A549 (cell line): Measurements from ENCODE around the gene HMGCL.

ENCODE experiments used
- CBX8 ChIP-seq: fragments of 200-600 bp; sonication (generic); IDR thresholded peaks from 2 replicates; pipeline ENCODE4 v1.6.1; 2016
- CHD4 ChIP-seq: fragments of 200-600 bp; sonication (generic); IDR thresholded peaks from 2 replicates; pipeline ENCODE4 v1.6.1; 2016; ENCODE audit warnings: antibody characterized with exemption, mild to moderate bottlenecking, borderline replicate concordance
- EP300 ChIP-seq, 2 experiments: fragments of >200 bp; sonication (Bioruptor Twin); formaldehyde crosslinking; IDR thresholded peaks; 2 replicates in 1 of 2; 3 replicates in 1 of 2; pipeline ENCODE4 v1.6.1; 2016 to 2017
- HOXA7 ChIP-seq: fragments of 250-450 bp; sonication (Bioruptor Pico); IDR thresholded peaks from 2 replicates; pipeline ENCODE4 v1.5.0; 2020; ENCODE audit warnings: mild to moderate bottlenecking, moderate library complexity
- KDM1A ChIP-seq: fragments of 200-600 bp; sonication (generic); IDR thresholded peaks from 2 replicates; pipeline ENCODE4 v1.6.1; 2016; ENCODE audit warnings: low read depth, mild to moderate bottlenecking
- MYC ChIP-seq: IDR thresholded peaks from 2 replicates; pipeline ENCODE4 v1.6.1; 2012; ENCODE audit warnings: mild to moderate bottlenecking, inconsistent platforms, low read length, improper control_type of control experiment, borderline replicate concordance
- NR3C1 ChIP-seq: fragments of >200 bp; sonication (Bioruptor Twin); formaldehyde crosslinking; IDR thresholded peaks from 3 replicates; pipeline ENCODE4 v1.6.1; 2017
- POLR2A ChIP-seq: IDR thresholded peaks from 2 replicates; pipeline ENCODE4 v1.6.1; 2012; ENCODE audit warnings: mild to moderate bottlenecking, low read length
- RAD21 ChIP-seq, 2 experiments: fragments of >200 bp in 1 of 2; sonication (Bioruptor Twin) in 1 of 2; formaldehyde crosslinking in 1 of 2; IDR thresholded peaks in 1 of 2; conservative IDR thresholded peaks in 1 of 2; 2 replicates in 1 of 2; 3 replicates in 1 of 2; pipeline ENCODE4 v1.6.1; 2012 to 2018; ENCODE audit warnings: inconsistent platforms in 1 of 2
- RCOR1 ChIP-seq: fragments of 150-350 bp; IDR thresholded peaks from 2 replicates; pipeline ENCODE4 v1.6.1; 2014; ENCODE audit warnings: antibody characterized with exemption, low read length, low read depth
- RFX5 ChIP-seq: fragments of 450-650 bp; IDR thresholded peaks from 2 replicates; pipeline ENCODE4 v1.7.1; 2014; ENCODE audit warnings: antibody characterized with exemption, mild to moderate bottlenecking, moderate library complexity
- RNF2 ChIP-seq: fragments of 200-600 bp; sonication (generic); IDR thresholded peaks from 2 replicates; pipeline ENCODE4 v1.6.1; 2016; ENCODE audit warnings: low read depth, mild to moderate bottlenecking, antibody characterized with exemption, moderate library complexity, borderline replicate concordance
- ZFP36 ChIP-seq: fragments of 450-650 bp; IDR thresholded peaks from 2 replicates; pipeline ENCODE4 v1.6.1; 2014; ENCODE audit warnings: borderline replicate concordance; ENCODE audit not compliant: partially characterized antibody
- TF ChIP-seq, protein P1 (sequence below): fragments of >200 bp; sonication (Bioruptor Twin); formaldehyde crosslinking; IDR thresholded peaks from 3 replicates; pipeline ENCODE4 v1.5.1; 2016

DNA sequence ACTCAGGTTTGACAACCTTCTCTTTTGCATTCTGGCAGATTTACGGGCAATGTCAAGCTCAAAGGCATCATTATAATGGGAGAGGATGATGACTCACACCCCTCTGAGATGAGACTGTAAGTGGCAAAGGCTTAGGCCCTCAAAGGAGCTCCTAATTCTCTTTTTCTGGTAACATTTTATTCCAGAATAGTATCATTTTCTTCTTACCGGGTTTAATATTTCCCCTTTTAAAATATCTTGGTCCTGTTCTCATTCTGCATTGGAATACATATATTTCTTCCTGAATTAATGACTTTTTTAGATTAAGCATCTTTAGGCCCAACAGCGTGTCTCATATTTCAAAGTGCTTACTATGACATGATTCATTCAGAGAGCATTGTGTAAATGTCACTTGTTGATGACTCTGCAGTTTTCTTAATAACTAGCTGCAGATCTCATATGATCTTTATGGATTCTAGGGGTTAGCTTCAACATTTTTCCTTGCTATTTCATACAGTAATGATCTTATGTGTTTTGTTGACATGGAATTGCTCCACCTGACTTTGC is 45.3 kb downstream of the HMGCL start:
- no peak for TF ChIP-seq MYC
- TF ChIP-seq RAD21 (conservative IDR thresholded peaks at IDR 0.05 in 1 of 2, IDR thresholded peaks at IDR 0.05 in 1 of 2) = no peak
- no peak for TF ChIP-seq CBX8
- no peak for TF ChIP-seq RCOR1
- no peak for TF ChIP-seq RNF2
- no peak for TF ChIP-seq HOXA7
- TF ChIP-seq CHD4 = no peak
- TF ChIP-seq KDM1A = no peak
- TF ChIP-seq, protein P1, sequence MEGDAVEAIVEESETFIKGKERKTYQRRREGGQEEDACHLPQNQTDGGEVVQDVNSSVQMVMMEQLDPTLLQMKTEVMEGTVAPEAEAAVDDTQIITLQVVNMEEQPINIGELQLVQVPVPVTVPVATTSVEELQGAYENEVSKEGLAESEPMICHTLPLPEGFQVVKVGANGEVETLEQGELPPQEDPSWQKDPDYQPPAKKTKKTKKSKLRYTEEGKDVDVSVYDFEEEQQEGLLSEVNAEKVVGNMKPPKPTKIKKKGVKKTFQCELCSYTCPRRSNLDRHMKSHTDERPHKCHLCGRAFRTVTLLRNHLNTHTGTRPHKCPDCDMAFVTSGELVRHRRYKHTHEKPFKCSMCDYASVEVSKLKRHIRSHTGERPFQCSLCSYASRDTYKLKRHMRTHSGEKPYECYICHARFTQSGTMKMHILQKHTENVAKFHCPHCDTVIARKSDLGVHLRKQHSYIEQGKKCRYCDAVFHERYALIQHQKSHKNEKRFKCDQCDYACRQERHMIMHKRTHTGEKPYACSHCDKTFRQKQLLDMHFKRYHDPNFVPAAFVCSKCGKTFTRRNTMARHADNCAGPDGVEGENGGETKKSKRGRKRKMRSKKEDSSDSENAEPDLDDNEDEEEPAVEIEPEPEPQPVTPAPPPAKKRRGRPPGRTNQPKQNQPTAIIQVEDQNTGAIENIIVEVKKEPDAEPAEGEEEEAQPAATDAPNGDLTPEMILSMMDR = no peak
- no peak for TF ChIP-seq NR3C1
- no peak for TF ChIP-seq ZFP36
- no peak for TF ChIP-seq EP300 (IDR thresholded peaks at IDR 0.05)
- TF ChIP-seq POLR2A = no peak
- no peak for TF ChIP-seq RFX5
